HEK293 (cell line): ENCODE data around the gene CDC42EP5.
"Not testable (repeated sequence)": the region's sequence is repeated elsewhere in the genome, so short reads cannot be mapped to it uniquely, and the experiment has no call there.

ENCODE experiments used
- CTCF ChIA-PET: fragments of 350-600 bp; formaldehyde crosslinking; extraction: SDS; loops from one replicate; lab custom pipeline; 2021; ENCODE audit warnings: antibody characterized with exemption; lab: Yijun Ruan, JAX
- POLR2A ChIA-PET: fragments of 300-600 bp; formaldehyde crosslinking; extraction: SDS; loops from one replicate; lab custom pipeline; 2020; ENCODE audit warnings: antibody characterized with exemption, inconsistent platforms; lab: Yijun Ruan, JAX
- H3K27ac ChIP-seq: fragments of 200-500 bp; sonication (Bioruptor generic); 2 replicates; pipeline ENCODE4 v1.5.1; 2014; ENCODE audit warnings: low read depth, low read length, control low read depth, inconsistent platforms; ENCODE audit errors: extremely low read depth
- H3K36me3 ChIP-seq, 2 experiments: fragments of 200-500 bp in 1 of 2; sonication (Bioruptor generic) in 1 of 2; 1 replicate in 1 of 2; 2 replicates in 1 of 2; pipeline ENCODE4 v1.5.1; 2014 to 2017; ENCODE audit warnings: inconsistent platforms in 2 of 2, low read length in 2 of 2; ENCODE audit not compliant: control insufficient read depth in 2 of 2, insufficient read depth in 1 of 2
- H3K4me1 ChIP-seq: fragments of 200-500 bp; sonication (Bioruptor generic); 2 replicates; pipeline ENCODE4 v1.5.1; 2014; ENCODE audit warnings: mild to moderate bottlenecking, low read length, inconsistent platforms; ENCODE audit not compliant: control insufficient read depth, insufficient read depth
- H3K4me3 ChIP-seq: 2 replicates; pipeline ENCODE4 v1.5.1; 2011; ENCODE audit warnings: low read depth, mild to moderate bottlenecking, control low read depth, low read length, moderate library complexity
- H3K9me3 ChIP-seq: fragments of 200-500 bp; sonication (Bioruptor generic); 2 replicates; pipeline ENCODE4 v1.5.1; 2014; ENCODE audit warnings: low read depth, low read length, inconsistent platforms; ENCODE audit not compliant: control insufficient read depth, insufficient read depth
- BCL11B ChIP-seq: fragments of 450-650 bp; formaldehyde crosslinking; IDR thresholded peaks from 2 replicates; pipeline ENCODE4 v1.5.1; 2016; ENCODE audit warnings: low read depth, missing biosample characterization, missing genetic modification characterization
- PRDM2 ChIP-seq: fragments of 450-650 bp; formaldehyde crosslinking; IDR thresholded peaks from 2 replicates; pipeline ENCODE4 v1.5.1; 2016; ENCODE audit warnings: missing biosample characterization, missing genetic modification characterization, borderline replicate concordance
- REST ChIP-seq: fragments of 450-650 bp; formaldehyde crosslinking; IDR thresholded peaks from 2 replicates; pipeline ENCODE4 v1.5.1; 2016; ENCODE audit warnings: missing biosample characterization, missing genetic modification characterization
- WT1 ChIP-seq: fragments of 450-650 bp; formaldehyde crosslinking; IDR thresholded peaks from 2 replicates; pipeline ENCODE4 v1.5.1; 2016; ENCODE audit warnings: missing biosample characterization, missing genetic modification characterization
- ZBTB1 ChIP-seq: fragments of 450-650 bp; formaldehyde crosslinking; IDR thresholded peaks from 2 replicates; pipeline ENCODE4 v1.5.1; 2016; ENCODE audit warnings: missing biosample characterization, missing genetic modification characterization
- ZFP69B ChIP-seq: fragments of 450-650 bp; formaldehyde crosslinking; IDR thresholded peaks from 2 replicates; pipeline ENCODE4 v1.5.1; 2016; ENCODE audit warnings: missing biosample characterization, missing genetic modification characterization
- ZNF132 ChIP-seq: fragments of 450-650 bp; formaldehyde crosslinking; IDR thresholded peaks from 2 replicates; pipeline ENCODE4 v1.5.1; 2017; ENCODE audit warnings: missing biosample characterization, missing genetic modification characterization, borderline replicate concordance
- ZNF26 ChIP-seq: fragments of 450-650 bp; formaldehyde crosslinking; IDR thresholded peaks from 2 replicates; pipeline ENCODE4 v1.5.1; 2016; ENCODE audit warnings: missing biosample characterization, missing genetic modification characterization
- ZNF37A ChIP-seq: fragments of 450-650 bp; IDR thresholded peaks from 2 replicates; pipeline ENCODE4 v1.5.1; 2018; ENCODE audit warnings: missing biosample characterization, missing genetic modification characterization
- ZNF394 ChIP-seq: fragments of 450-650 bp; formaldehyde crosslinking; IDR thresholded peaks from 2 replicates; pipeline ENCODE4 v1.5.1; 2016; ENCODE audit warnings: missing biosample characterization, missing genetic modification characterization, mild to moderate bottlenecking, moderate library complexity, borderline replicate concordance
- ZNF398 ChIP-seq: fragments of 450-650 bp; formaldehyde crosslinking; IDR thresholded peaks from 2 replicates; pipeline ENCODE4 v1.5.1; 2017; ENCODE audit warnings: missing biosample characterization, missing genetic modification characterization
- ZNF585B ChIP-seq: fragments of 450-650 bp; formaldehyde crosslinking; IDR thresholded peaks from 2 replicates; pipeline ENCODE4 v1.5.1; 2016; ENCODE audit warnings: missing biosample characterization, missing genetic modification characterization
- ZSCAN5A ChIP-seq: fragments of 450-650 bp; formaldehyde crosslinking; IDR thresholded peaks from 2 replicates; pipeline ENCODE4 v1.5.1; 2016; ENCODE audit warnings: missing biosample characterization, missing genetic modification characterization
- ZXDB ChIP-seq: fragments of 450-650 bp; formaldehyde crosslinking; IDR thresholded peaks from 2 replicates; pipeline ENCODE4 v1.5.1; 2016; ENCODE audit warnings: missing biosample characterization, missing genetic modification characterization

CDC42EP5 gene

GRCh38 chr19:54508487-54508886, 35.4 kb upstream of the CDC42EP5 start:
- CTCF ChIA-PET, result interaction anchor here (1.0 kb wide), 1 partner anchor 27 kb away, joined by 3 read pairs; no protein-coding TSS in a partner anchor
- H3K27ac ChIP-seq, H3K4me1 ChIP-seq, H3K36me3 ChIP-seq, H3K9me3 ChIP-seq, POLR2A ChIA-PET, H3K4me3 ChIP-seq: not testable (repeated sequence)

GRCh38 chr19:54507824-54508223, 34.7 kb upstream of the CDC42EP5 start:
- no peak overlapping the region for H3K27ac ChIP-seq
- ChIA-PET CTCF (interaction anchor here (1.0 kb wide), 1 partner anchor 26 kb away, joined by 3 read pairs; no protein-coding TSS in a partner anchor), POLR2A (no interaction called here)
- no peaks in the 10 kb centered on the region for H3K9me3 ChIP-seq
- H3K36me3 ChIP-seq, result no peaks in the 10 kb centered on the region
- H3K4me3 ChIP-seq, result no peak overlapping the region
- H3K4me1 ChIP-seq, result no peaks in the 10 kb centered on the region
- no peak for TF ChIP-seq ZNF26
- no peak for TF ChIP-seq REST (tag by site-specific recombination)
- no peak for TF ChIP-seq ZNF394 (tag by site-specific recombination)
- no peak for TF ChIP-seq BCL11B (tag by site-specific recombination)
- TF ChIP-seq WT1 (tag by site-specific recombination), result no peak
- no peak for TF ChIP-seq ZXDB (tag by site-specific recombination)
- TF ChIP-seq ZNF585B (tag by site-specific recombination), result no peak
- no peak for TF ChIP-seq ZBTB1 (tag by site-specific recombination)
- no peak for TF ChIP-seq ZSCAN5A (tag by site-specific recombination)
- no peak for TF ChIP-seq ZNF132 (tag by site-specific recombination)
- no peak for TF ChIP-seq ZNF37A
- TF ChIP-seq ZFP69B (tag by site-specific recombination), result no peak
- no peak for TF ChIP-seq PRDM2 (tag by site-specific recombination)
- no peak for TF ChIP-seq ZNF398

- CTCF ChIA-PET, result interaction anchor here (1.0 to 1.2 kb wide), 2 partner anchors 26 to 147 kb away, joined by 3 to 4 read pairs; no protein-coding TSS in a partner anchor
- H3K4me3 ChIP-seq, POLR2A ChIA-PET, H3K4me1 ChIP-seq, H3K27ac ChIP-seq, H3K36me3 ChIP-seq, H3K9me3 ChIP-seq: not testable (repeated sequence)
Measured at GRCh38 chr19:54507038-54507717, 34.1 kb upstream of the CDC42EP5 start.
